Keratinocyte (primary cell): ENCODE measurements around the gene DMBX1.

Experiments used
- CTCF ChIP-seq, 3 experiments: IDR thresholded peaks in 1 of 3; conservative IDR thresholded peaks in 1 of 3; optimal IDR thresholded peaks in 1 of 3; 2 replicates in 2 of 3; 3 replicates in 1 of 3; pipeline versions ENCODE3 to v1.5.1; 2011; ENCODE audit warnings: low read length in 3 of 3, mild to moderate bottlenecking in 3 of 3, moderate library complexity in 2 of 3, control low read depth in 1 of 3, inconsistent platforms in 1 of 3; ENCODE audit not compliant: insufficient read depth in 2 of 3; ENCODE audit errors: extremely low read depth in 1 of 3
- EZH2 ChIP-seq: IDR thresholded peaks from one replicate; pipeline ENCODE4 v1.6.1; 2012; ENCODE audit warnings: inconsistent platforms, mild to moderate bottlenecking, low read length, moderate library complexity

- TF ChIP-seq CTCF (optimal IDR thresholded peaks at IDR 0.05 in 1 of 3, IDR thresholded peaks at IDR 0.05 in 1 of 3, conservative IDR thresholded peaks at IDR 0.05 in 1 of 3; ENCODE audit: extremely low read depth in 1 of 3, insufficient read depth in 2 of 3, low read length in 3 of 3): no peak
- no peak for TF ChIP-seq EZH2
Measured at GRCh38 chr1:46467183-46467504, 22.5 kb upstream of the DMBX1 start.
